PFSK-1 (cell line): Measurements from ENCODE around the gene GRK5.

ENCODE experiments used
- POLR2AphosphoS5 ChIP-seq: IDR thresholded peaks from 2 replicates; pipeline ENCODE4 v1.6.1; 2012; ENCODE audit warnings: low read depth, mild to moderate bottlenecking, control low read depth, low read length, moderate library complexity
- SIN3A ChIP-seq: IDR thresholded peaks from 2 replicates; pipeline ENCODE4 v1.6.1; 2012; ENCODE audit warnings: mild to moderate bottlenecking, low read length, moderate library complexity, borderline replicate concordance; ENCODE audit not compliant: insufficient read depth

DNA sequence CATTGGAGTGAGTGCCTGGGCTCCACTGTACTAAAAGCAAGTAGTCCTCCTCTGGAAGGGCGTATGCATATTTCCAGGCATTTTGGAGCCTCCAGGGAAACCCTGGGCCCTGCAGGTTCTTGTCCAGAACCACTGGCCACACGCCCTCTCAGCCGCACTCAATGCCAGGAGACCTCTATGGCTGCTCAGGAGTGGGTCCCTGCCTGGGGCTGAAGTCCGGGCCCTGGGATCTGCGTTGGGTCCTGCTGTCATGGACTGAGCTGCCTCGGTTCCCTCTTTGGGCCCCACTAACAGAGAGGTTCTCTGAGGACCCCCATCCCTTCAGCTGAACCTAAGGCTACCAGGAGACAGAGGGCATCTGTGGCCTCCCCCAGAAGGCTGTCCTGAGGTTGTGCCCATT is 58.3 kb downstream of the GRK5 start:
- TF ChIP-seq SIN3A = no peak
- no peak for TF ChIP-seq POLR2AphosphoS5
